ENCODE data around the gene MPG.
"Not testable (repeated sequence)": the region's sequence is repeated elsewhere in the genome, so short reads cannot be mapped to it uniquely, and the experiment has no call there.

Gene MPG

GRCh38 chr16:43294-43693 lies 34.7 kb upstream of the MPG start:
- peak; percentile 15 for DNase-seq (ENCODE audit: low read depth)
- H3K4me3 ChIP-seq (ENCODE audit: control insufficient read depth, low read depth, low read length): no peak overlapping the region
- TF ChIP-seq, protein P1, sequence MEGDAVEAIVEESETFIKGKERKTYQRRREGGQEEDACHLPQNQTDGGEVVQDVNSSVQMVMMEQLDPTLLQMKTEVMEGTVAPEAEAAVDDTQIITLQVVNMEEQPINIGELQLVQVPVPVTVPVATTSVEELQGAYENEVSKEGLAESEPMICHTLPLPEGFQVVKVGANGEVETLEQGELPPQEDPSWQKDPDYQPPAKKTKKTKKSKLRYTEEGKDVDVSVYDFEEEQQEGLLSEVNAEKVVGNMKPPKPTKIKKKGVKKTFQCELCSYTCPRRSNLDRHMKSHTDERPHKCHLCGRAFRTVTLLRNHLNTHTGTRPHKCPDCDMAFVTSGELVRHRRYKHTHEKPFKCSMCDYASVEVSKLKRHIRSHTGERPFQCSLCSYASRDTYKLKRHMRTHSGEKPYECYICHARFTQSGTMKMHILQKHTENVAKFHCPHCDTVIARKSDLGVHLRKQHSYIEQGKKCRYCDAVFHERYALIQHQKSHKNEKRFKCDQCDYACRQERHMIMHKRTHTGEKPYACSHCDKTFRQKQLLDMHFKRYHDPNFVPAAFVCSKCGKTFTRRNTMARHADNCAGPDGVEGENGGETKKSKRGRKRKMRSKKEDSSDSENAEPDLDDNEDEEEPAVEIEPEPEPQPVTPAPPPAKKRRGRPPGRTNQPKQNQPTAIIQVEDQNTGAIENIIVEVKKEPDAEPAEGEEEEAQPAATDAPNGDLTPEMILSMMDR (conservative IDR thresholded peaks at IDR 0.05; ENCODE audit: control insufficient read depth, insufficient read depth, low read depth, low read length): no peak

DNA sequence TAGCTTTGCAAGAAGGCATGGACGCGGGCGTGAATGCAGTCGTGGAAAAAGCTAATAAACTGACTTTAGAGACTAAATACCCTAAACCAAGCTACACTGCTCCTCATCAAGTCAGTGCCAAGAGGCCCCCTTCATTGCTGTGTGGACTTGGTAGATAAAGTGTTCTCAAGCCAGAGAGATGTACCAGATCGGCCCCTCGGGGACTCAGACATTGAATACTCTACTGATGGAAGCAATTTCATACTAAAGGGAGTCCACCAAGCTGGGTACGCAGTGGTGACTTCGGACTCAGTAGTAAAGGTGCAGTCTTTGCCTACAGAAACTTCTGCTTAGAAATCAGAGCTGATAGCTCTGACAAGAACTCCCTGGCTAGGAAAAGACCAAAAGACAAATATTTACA lies 33.4 kb upstream of the MPG start:
- H3K4me3 ChIP-seq (ENCODE audit: control insufficient read depth, low read depth, low read length): no peak overlapping the region
- TF ChIP-seq, protein P1 (conservative IDR thresholded peaks at IDR 0.05; ENCODE audit: control insufficient read depth, insufficient read depth, low read depth, low read length): no peak
- DNase-seq (ENCODE audit: low read depth): no peak

DNA sequence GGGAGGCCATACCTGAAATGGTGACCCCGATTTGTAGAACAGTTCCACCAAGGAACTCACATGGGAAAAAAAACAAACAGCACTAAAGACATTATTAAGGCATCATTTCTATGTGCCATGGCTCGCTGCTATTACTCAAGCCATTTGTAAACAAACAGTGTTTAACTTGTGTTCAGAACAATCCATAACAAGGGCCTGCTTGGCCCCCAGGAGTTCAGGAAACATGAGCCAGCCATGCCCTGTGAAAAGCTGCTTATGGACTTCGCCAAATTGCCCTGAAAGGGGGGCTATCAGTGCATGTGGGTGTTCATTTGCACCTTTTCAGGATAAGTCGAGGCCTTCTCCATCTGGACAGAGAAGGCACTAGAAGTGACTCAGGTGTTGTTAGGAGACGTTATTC lies 32.6 kb upstream of the MPG start:
- TF ChIP-seq, protein P1 (conservative IDR thresholded peaks at IDR 0.05; ENCODE audit: control insufficient read depth, insufficient read depth, low read depth, low read length): no peak
- DNase-seq (ENCODE audit: low read depth): no peak
- no peak overlapping the region for H3K4me3 ChIP-seq (ENCODE audit: control insufficient read depth, low read depth, low read length)

DNA sequence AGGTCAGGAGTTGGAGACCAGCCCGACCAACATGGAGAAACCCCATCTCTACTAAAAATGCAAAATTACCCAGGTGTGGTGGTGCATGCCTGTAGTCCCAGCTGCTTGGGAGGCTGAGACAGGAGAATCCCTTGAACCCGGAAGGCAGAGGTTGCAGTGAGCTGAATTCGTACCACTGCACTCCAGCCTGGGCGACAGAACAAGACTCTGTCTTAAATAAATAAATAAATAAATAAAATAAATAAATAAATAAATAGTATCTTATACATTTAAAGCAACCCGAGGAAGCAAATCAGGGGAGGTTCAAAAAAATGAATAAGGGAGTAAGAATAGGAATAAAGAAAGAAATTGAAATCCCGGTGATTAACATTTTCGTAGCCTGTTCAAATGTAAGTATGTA lies 31.5 kb upstream of the MPG start:
- DNase-seq (ENCODE audit: low read depth); H3K4me3 ChIP-seq (ENCODE audit: control insufficient read depth, low read depth, low read length): not testable (repeated sequence)

DNA sequence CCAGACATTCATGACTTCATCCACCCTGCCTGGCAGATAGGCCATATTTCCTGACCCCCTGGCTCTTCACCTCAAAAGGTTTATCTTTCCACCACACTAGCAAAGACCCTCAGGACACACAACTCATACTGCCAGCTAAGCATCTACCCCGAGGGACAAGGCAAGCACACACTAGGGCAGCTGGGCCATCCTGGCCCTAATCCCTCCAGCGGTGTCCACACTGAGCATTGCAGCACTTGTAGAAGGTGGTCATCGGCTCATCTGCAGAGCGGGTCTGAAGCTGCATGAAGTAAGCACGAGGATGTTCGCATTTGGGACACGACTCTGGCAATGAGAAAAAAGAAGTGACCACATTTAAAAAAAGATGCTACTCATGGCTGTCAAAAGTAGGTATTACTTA lies 30.8 kb upstream of the MPG start:
- TF ChIP-seq, protein P1 (conservative IDR thresholded peaks at IDR 0.05; ENCODE audit: control insufficient read depth, insufficient read depth, low read depth, low read length): no peak
- no peak overlapping the region for H3K4me3 ChIP-seq (ENCODE audit: control insufficient read depth, low read depth, low read length)
- DNase-seq (ENCODE audit: low read depth): no peak

DNA sequence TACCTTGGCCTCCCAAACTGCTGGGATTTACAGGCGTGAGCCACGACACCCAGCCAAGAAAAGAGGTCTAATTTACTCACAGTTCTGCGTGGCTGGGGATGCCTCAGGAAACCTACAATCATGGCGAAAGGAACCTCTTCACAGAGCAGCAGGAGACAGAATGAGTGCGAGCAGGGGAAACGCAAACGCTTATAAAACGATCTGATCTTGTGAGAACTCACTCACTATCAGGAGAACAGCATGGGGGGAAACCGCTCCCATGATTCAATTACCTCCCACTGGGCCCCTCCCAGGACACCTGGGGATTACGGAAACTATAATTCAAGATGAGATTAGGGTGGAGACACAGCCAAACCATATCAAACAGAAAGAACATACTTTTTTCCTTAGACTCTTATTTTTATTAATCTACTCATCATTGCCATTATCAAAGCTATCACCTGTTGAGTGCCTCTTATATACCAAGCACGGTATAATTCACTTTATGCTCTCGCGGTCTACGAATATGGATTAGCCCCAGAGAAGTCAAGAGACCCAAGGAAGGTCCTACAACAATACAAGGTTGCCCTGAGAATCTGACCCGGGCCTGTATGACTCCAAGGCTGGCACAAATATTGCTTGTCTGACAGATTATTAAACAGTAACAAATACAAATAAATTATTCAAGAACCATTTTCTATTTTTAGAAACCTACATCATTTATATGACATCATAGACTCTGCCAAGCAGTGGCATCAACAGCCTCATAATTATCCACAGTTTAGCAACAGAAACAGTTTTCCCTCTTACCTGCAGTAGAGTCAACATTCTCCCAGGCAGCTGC lies 27.0 kb upstream of the MPG start:
- TF ChIP-seq, protein P1 (conservative IDR thresholded peaks at IDR 0.05; ENCODE audit: control insufficient read depth, insufficient read depth, low read depth, low read length): no peak
- DNase-seq (ENCODE audit: low read depth): no peak
- no peak overlapping the region for H3K4me3 ChIP-seq (ENCODE audit: control insufficient read depth, low read depth, low read length)

DNA sequence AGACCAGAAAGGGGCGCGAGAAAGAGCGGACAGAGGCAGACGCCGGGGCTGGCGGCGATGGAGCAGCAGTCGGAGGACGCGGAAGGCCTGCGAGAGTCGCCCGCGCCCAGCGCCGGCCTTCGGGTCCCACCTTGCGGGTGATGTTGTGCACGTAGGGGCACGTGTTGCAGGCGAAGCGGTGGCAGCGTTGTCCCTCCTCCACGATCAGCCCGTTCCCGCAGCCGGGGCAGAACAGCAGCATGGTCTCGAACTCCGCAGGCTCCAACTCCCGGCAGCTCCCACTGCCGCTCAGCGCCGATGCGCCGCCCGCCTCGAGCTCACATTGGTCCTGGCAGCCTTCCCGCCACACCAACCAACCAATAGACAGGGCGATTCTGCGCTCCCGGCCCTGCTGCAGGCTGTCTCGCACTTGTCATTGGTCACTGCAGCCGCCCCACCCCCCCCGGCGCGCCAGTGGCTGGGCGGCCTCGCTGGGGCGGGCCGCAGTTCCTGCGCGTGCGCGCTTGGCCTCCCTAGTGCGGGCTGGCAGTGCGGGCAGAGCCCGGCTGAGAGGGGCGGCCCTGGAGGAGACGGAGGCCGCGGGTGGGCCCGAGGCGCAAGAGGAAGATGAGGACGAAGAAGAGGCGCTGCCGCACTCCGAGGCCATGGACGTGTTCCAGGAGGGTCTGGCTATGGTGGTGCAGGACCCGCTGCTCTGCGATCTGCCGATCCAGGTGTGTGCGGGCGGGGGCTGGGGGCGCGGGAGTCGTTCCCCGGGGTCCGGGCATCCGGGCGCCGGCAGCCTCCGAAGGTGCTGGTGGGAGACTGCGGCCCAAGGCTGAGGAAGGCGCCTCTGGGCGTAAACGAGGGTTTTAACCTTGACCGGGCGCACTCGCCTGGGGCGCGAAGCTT lies 24.4 kb upstream of the MPG start, which contains the start of the genes POLR3K and SNRNP25:
Gene POLR3K, minus strand, starts transcription at position 263 of the 891 bp plus-strand sequence. Its CDS starts 22 bp downstream, at position 241.
Gene SNRNP25, plus strand, starts transcription at position 483 of the 891 bp plus-strand sequence. Its CDS starts 189 bp downstream, at position 672.
- peak within 1 kb of the TSS; percentile 86 for H3K4me3 ChIP-seq (ENCODE audit: control insufficient read depth, low read depth, low read length)
- DNase-seq (ENCODE audit: low read depth): peak; percentile 96
- TF ChIP-seq, protein P1 (conservative IDR thresholded peaks at IDR 0.05; ENCODE audit: control insufficient read depth, insufficient read depth, low read depth, low read length): no peak
